ENCODE results near the gene PALM3.
"Not testable (repeated sequence)": the region's sequence is repeated elsewhere in the genome, so short reads cannot be mapped to it uniquely, and the experiment has no call there.

PALM3 gene

GRCh38 chr19:14058182-14059092 is 3.4 kb downstream of the PALM3 start:
- DNase-seq (ENCODE audit: low read depth in 2 of 2): no peak

GRCh38 chr19:14056741-14057356 is 5.0 kb downstream of the PALM3 start:
- no peak for DNase-seq (ENCODE audit: low read depth in 2 of 2)

- DNase-seq (ENCODE audit: low read depth in 2 of 2): no peak
Measured at GRCh38 chr19:14056069-14056666, 5.7 kb downstream of the PALM3 start.

- DNase-seq (ENCODE audit: low read depth in 2 of 2): no peak
Measured at GRCh38 chr19:14055396-14055795, 6.5 kb downstream of the PALM3 start.

- DNase-seq (ENCODE audit: low read depth in 2 of 2): no peak
Measured at GRCh38 chr19:14054721-14055120, 7.2 kb downstream of the PALM3 start.

- no peak for DNase-seq (ENCODE audit: low read depth in 2 of 2)
Measured at GRCh38 chr19:14054099-14054498, 7.8 kb downstream of the PALM3 start.

- no peak for DNase-seq (ENCODE audit: low read depth in 2 of 2)
Measured at GRCh38 chr19:14053500-14053899, 8.4 kb downstream of the PALM3 start.

- DNase-seq (ENCODE audit: low read depth in 2 of 2): no peak
Measured at GRCh38 chr19:14053032-14053431, 8.8 kb downstream of the PALM3 start.

GRCh38 chr19:14052470-14052869 is 9.4 kb downstream of the PALM3 start:
- no peak for DNase-seq (ENCODE audit: low read depth in 2 of 2)

GRCh38 chr19:14051980-14052379 is 9.9 kb downstream of the PALM3 start:
- DNase-seq (ENCODE audit: low read depth in 2 of 2): no peak

GRCh38 chr19:14050961-14051360 is 10.9 kb downstream of the PALM3 start:
- DNase-seq (ENCODE audit: low read depth in 2 of 2): not testable (repeated sequence)

- no peak for DNase-seq (ENCODE audit: low read depth in 2 of 2)
Measured at GRCh38 chr19:14050512-14050911, 11.4 kb downstream of the PALM3 start.

- DNase-seq (ENCODE audit: low read depth in 2 of 2): peak; percentile 70 to 72
Measured at GRCh38 chr19:14048443-14049153, 13.3 kb downstream of the PALM3 start.

- not testable (repeated sequence) for DNase-seq (ENCODE audit: low read depth in 2 of 2)
Measured at GRCh38 chr19:14047866-14048265, 14.0 kb downstream of the PALM3 start.

- not testable (repeated sequence) for DNase-seq (ENCODE audit: low read depth in 2 of 2)
Measured at GRCh38 chr19:14042659-14043608, 18.9 kb downstream of the PALM3 start.

GRCh38 chr19:14039181-14039580 is 22.7 kb downstream of the PALM3 start:
- no peak for DNase-seq (ENCODE audit: low read depth in 2 of 2)

GRCh38 chr19:14035706-14036105 is 26.2 kb downstream of the PALM3 start:
- DNase-seq (ENCODE audit: low read depth in 2 of 2): no peak

- DNase-seq (ENCODE audit: low read depth in 2 of 2): not testable (repeated sequence)
Measured at GRCh38 chr19:14035159-14035558, 26.7 kb downstream of the PALM3 start.

- DNase-seq (ENCODE audit: low read depth in 2 of 2): no peak
Measured at GRCh38 chr19:14033946-14034345, 27.9 kb downstream of the PALM3 start.

GRCh38 chr19:14031719-14032480 is 30.0 kb downstream of the PALM3 start, which contains the start of gene IL27RA:
Gene IL27RA (plus strand): TSS chr19:14031762. CDS start chr19:14031873, 111 bp downstream.
- DNase-seq (ENCODE audit: low read depth in 2 of 2): peak; percentile 64 to 67
